RCC 7860 (cell line): ENCODE results near the gene GNG14.
"Not testable (repeated sequence)": the region's sequence is repeated elsewhere in the genome, so short reads cannot be mapped to it uniquely, and the experiment has no call there.

Experiments used
- DNase-seq: peaks from one replicate; pipeline ENCODE4 v3.0.0-alpha.2; 2015; ENCODE audit warnings: low spot score
- FAIRE-seq: peaks from 2 replicates; lab custom pipeline; 2012; peaks lifted over from hg19 to GRCh38; lab: Jason Lieb, UNC

Gene GNG14

GRCh38 chr19:12721656-12722565 lies 34.1 kb downstream of the GNG14 start:
- DNase-seq, result peak; percentile 20
- no peak for FAIRE-seq

- FAIRE-seq (peak; percentile 89), DNase-seq (peak; percentile 95)
These were observed 35.0 kb downstream of the GNG14 start for GRCh38 chr19:12722566-12723380.

GRCh38 chr19:12723381-12723640 lies 35.5 kb downstream of the GNG14 start:
- no peak for FAIRE-seq
- DNase-seq, result peak; percentile 8

- no peak for FAIRE-seq
- DNase-seq, result peak; percentile 56
These were observed 36.0 kb downstream of the GNG14 start, which contains the start of gene TNPO2 for GRCh38 chr19:12723641-12724426. TSS of gene TNPO2 (minus strand) at chr19:12723932. CDS start at chr19:12720977, 2,955 bp downstream.

GRCh38 chr19:12725612-12726011 lies 37.8 kb downstream of the GNG14 start:
- not testable (repeated sequence) for DNase-seq, FAIRE-seq

GRCh38 chr19:12726988-12727316 lies 39.2 kb downstream of the GNG14 start:
- DNase-seq (no peak), FAIRE-seq (no peak)

GRCh38 chr19:12727745-12728433 lies 40.1 kb downstream of the GNG14 start:
- FAIRE-seq (no peak), DNase-seq (peak; percentile 18)

GRCh38 chr19:12730064-12730463 lies 42.3 kb downstream of the GNG14 start:
- DNase-seq (no peak), FAIRE-seq (no peak)

- DNase-seq (no peak), FAIRE-seq (no peak)
These were observed 43.5 kb downstream of the GNG14 start for GRCh38 chr19:12731337-12731736.

GRCh38 chr19:12733369-12734214 lies 45.8 kb downstream of the GNG14 start:
- no peak for FAIRE-seq
- peak; percentile 10 for DNase-seq

GRCh38 chr19:12736995-12737834 lies 49.4 kb downstream of the GNG14 start, which contains the start of gene GET3:
TSS of gene GET3 (plus strand) at chr19:12737497. CDS start at chr19:12737506, 9 bp downstream.
- FAIRE-seq (peak; percentile 98), DNase-seq (peak; percentile 100)

GRCh38 chr19:12737835-12738351 lies 50.1 kb downstream of the GNG14 start:
- no peak for FAIRE-seq
- DNase-seq, result no peak
